SK-N-MC (cell line): ENCODE data around the gene TTC22.

Source experiments
- DNase-seq: peaks from one replicate; pipeline ENCODE4 v3.0.0-alpha.2; 2011; ENCODE audit warnings: low read depth, low spot score
- H3K27ac ChIP-seq: fragments of 200-600 bp; sonication (generic); 2 replicates; pipeline ENCODE4 v1.5.1; 2016; ENCODE audit warnings: mixed run types
- H3K36me3 ChIP-seq: fragments of 200-600 bp; sonication (generic); 2 replicates; pipeline ENCODE4 v1.6.1; 2017; ENCODE audit warnings: antibody characterized with exemption, low read length, mixed read lengths; ENCODE audit not compliant: insufficient read depth
- H3K4me3 ChIP-seq: fragments of 200-600 bp; sonication (generic); 2 replicates; pipeline ENCODE4 v1.5.1; 2016
- H3K9ac ChIP-seq: fragments of 200-600 bp; sonication (generic); 2 replicates; pipeline ENCODE4 v1.8.0; 2017; ENCODE audit warnings: mixed run types, mixed read lengths; ENCODE audit not compliant: insufficient read length
- H3K9me3 ChIP-seq: fragments of 200-600 bp; sonication (generic); 2 replicates; pipeline ENCODE4 v1.6.1; 2017; ENCODE audit warnings: low read depth, mild to moderate bottlenecking, antibody characterized with exemption, low read length, moderate library complexity, mixed read lengths
- EZH2 ChIP-seq: fragments of 200-600 bp; sonication (generic); IDR thresholded peaks from one replicate; pipeline ENCODE4 v1.6.1; 2017; ENCODE audit warnings: antibody characterized with exemption
- FOXP2 ChIP-seq: optimal IDR thresholded peaks from 2 replicates; pipeline ENCODE3; 2011; ENCODE audit warnings: mild to moderate bottlenecking, moderate library complexity; ENCODE audit not compliant: insufficient read depth; ENCODE audit errors: extremely low read length, control extremely low read depth
- POLR2AphosphoS5 ChIP-seq: IDR thresholded peaks from 2 replicates; pipeline ENCODE4 v1.6.1; 2012; ENCODE audit warnings: mild to moderate bottlenecking, low read depth, low read length, borderline replicate concordance

The TTC22 gene

GRCh38 chr1:54844564-54844963 is 43.4 kb upstream of the TTC22 start:
- no peak overlapping the region for H3K4me3 ChIP-seq
- TF ChIP-seq EZH2, result no peak
- TF ChIP-seq POLR2AphosphoS5, result no peak
- no peak for TF ChIP-seq FOXP2

GRCh38 chr1:54843449-54843848 is 42.3 kb upstream of the TTC22 start:
- Histone ChIP-seq H3K9me3 (no peaks in the 10 kb centered on the region), H3K9ac (no peak overlapping the region), H3K4me3 (no peak overlapping the region), H3K27ac (no peak overlapping the region), H3K36me3 (no peaks in the 10 kb centered on the region; the same call in 1 of the 2 replicates)
- no peak for DNase-seq
- TF ChIP-seq POLR2AphosphoS5 (no peak), FOXP2 (no peak), EZH2 (no peak)

More at GRCh38 chr1:54844564-54844963, 43.4 kb upstream of the TTC22 start:
- Histone ChIP-seq H3K27ac (no peak overlapping the region), H3K9me3 (no peaks in the 10 kb centered on the region), H3K9ac (no peak overlapping the region), H3K36me3 (peaks cover 9% of the 10 kb centered on the region)
- no peak for DNase-seq

GRCh38 chr1:54842963-54843362 is 41.8 kb upstream of the TTC22 start:
- DNase-seq, result no peak
- Histone ChIP-seq H3K4me3 (no peak overlapping the region), H3K9ac (no peak overlapping the region), H3K36me3 (no peaks in the 10 kb centered on the region), H3K27ac (no peak overlapping the region), H3K9me3 (no peaks in the 10 kb centered on the region)
- no peak for TF ChIP-seq FOXP2
- TF ChIP-seq EZH2, result no peak
- TF ChIP-seq POLR2AphosphoS5, result no peak

GRCh38 chr1:54842206-54842915 is 41.2 kb upstream of the TTC22 start:
- Histone ChIP-seq H3K4me3 (no peak overlapping the region), H3K36me3 (no peaks in the 10 kb centered on the region), H3K9ac (no peak overlapping the region), H3K9me3 (no peaks in the 10 kb centered on the region), H3K27ac (no peak overlapping the region)
- TF ChIP-seq FOXP2, result no peak
- TF ChIP-seq EZH2, result no peak
- TF ChIP-seq POLR2AphosphoS5, result no peak
- no peak for DNase-seq

GRCh38 chr1:54839824-54840223 is 38.7 kb upstream of the TTC22 start:
- H3K4me3 ChIP-seq, result no peak overlapping the region
- H3K36me3 ChIP-seq, result no peaks in the 10 kb centered on the region
- H3K9ac ChIP-seq, result no peak overlapping the region
- H3K27ac ChIP-seq, result no peak overlapping the region
- DNase-seq, result no peak
- no peaks in the 10 kb centered on the region for H3K9me3 ChIP-seq
- TF ChIP-seq EZH2 (no peak), POLR2AphosphoS5 (no peak), FOXP2 (no peak)

GRCh38 chr1:54838565-54839180 is 37.5 kb upstream of the TTC22 start:
- H3K36me3 ChIP-seq, result no peaks in the 10 kb centered on the region
- DNase-seq, result no peak
- no peak overlapping the region for H3K27ac ChIP-seq
- H3K9ac ChIP-seq, result no peak overlapping the region
- TF ChIP-seq FOXP2, result no peak
- TF ChIP-seq POLR2AphosphoS5, result no peak
- TF ChIP-seq EZH2, result no peak
- no peaks in the 10 kb centered on the region for H3K9me3 ChIP-seq
- H3K4me3 ChIP-seq, result no peak overlapping the region

GRCh38 chr1:54837002-54837853 is 36.1 kb upstream of the TTC22 start:
- no peak for DNase-seq

GRCh38 chr1:54836594-54836993 is 35.5 kb upstream of the TTC22 start:
- Histone ChIP-seq H3K36me3 (no peaks in the 10 kb centered on the region), H3K4me3 (no peak overlapping the region), H3K9ac (no peak overlapping the region), H3K27ac (no peak overlapping the region), H3K9me3 (no peaks in the 10 kb centered on the region)
- no peak for TF ChIP-seq FOXP2
- no peak for DNase-seq

More at GRCh38 chr1:54837002-54837853, 36.1 kb upstream of the TTC22 start:
- Histone ChIP-seq H3K27ac (no peak overlapping the region), H3K36me3 (no peaks in the 10 kb centered on the region), H3K9me3 (no peaks in the 10 kb centered on the region), H3K4me3 (no peak overlapping the region), H3K9ac (no peak overlapping the region)
- TF ChIP-seq FOXP2, result no peak
- TF ChIP-seq POLR2AphosphoS5, result no peak
- TF ChIP-seq EZH2, result no peak
